Left kidney (tissue), 2 donors: ENCODE measurements around the gene PIGN. TPM values are rescaled to one million over a fixed set of nuclear protein-coding genes. Genes with fewer than 3 reads are reported as not detected.

Experiments used
- DNase-seq: peaks from one replicate; pipeline ENCODE4 v3.0.0-alpha.2; 2013
- polyA plus RNA-seq: library from polyadenylated mRNA; unstranded; fragments of 120-200 nt; gene quantifications from one replicate; pipeline ENCODE4 v1.2.1, GENCODE V29; 2013; ENCODE audit not compliant: insufficient read length

The PIGN gene
- polyA plus RNA-seq, 1 donor = 30.3 TPM

- no peak for DNase-seq
Observed at GRCh38 chr18:62119884-62120283, 67.0 kb downstream of the PIGN start.

- no peak for DNase-seq
Observed at GRCh38 chr18:62118328-62118727, 68.5 kb downstream of the PIGN start.

GRCh38 chr18:62109676-62110075, 77.2 kb downstream of the PIGN start:
- no peak for DNase-seq

- DNase-seq = no peak
Observed at GRCh38 chr18:62107881-62108280, 79.0 kb downstream of the PIGN start.

GRCh38 chr18:62106271-62106670, 80.6 kb downstream of the PIGN start:
- DNase-seq = no peak

GRCh38 chr18:62105376-62105775, 81.5 kb downstream of the PIGN start:
- DNase-seq = no peak

- DNase-seq = no peak
Observed at GRCh38 chr18:62102221-62102620, 84.6 kb downstream of the PIGN start.

- DNase-seq = no peak
Observed at GRCh38 chr18:62101321-62101721, 85.5 kb downstream of the PIGN start.

- DNase-seq = no peak
Observed at GRCh38 chr18:62098960-62099359, 87.9 kb downstream of the PIGN start.

- no peak for DNase-seq
Observed at GRCh38 chr18:62097698-62098097, 89.2 kb downstream of the PIGN start.

- DNase-seq = no peak
Observed at GRCh38 chr18:62091487-62092120, 95.3 kb downstream of the PIGN start.

- no peak for DNase-seq
Observed at GRCh38 chr18:62089174-62089573, 97.7 kb downstream of the PIGN start.

GRCh38 chr18:62088156-62088555, 98.7 kb downstream of the PIGN start:
- DNase-seq = no peak

GRCh38 chr18:62085756-62086155, 101.1 kb downstream of the PIGN start:
- DNase-seq = no peak

GRCh38 chr18:62081761-62082294, 105.0 kb downstream of the PIGN start:
- DNase-seq = no peak

- no peak for DNase-seq
Observed at GRCh38 chr18:62081248-62081647, 105.6 kb downstream of the PIGN start.

GRCh38 chr18:62080172-62080900, 106.5 kb downstream of the PIGN start:
- no peak for DNase-seq

GRCh38 chr18:62073461-62074281, 113.2 kb downstream of the PIGN start:
- no peak for DNase-seq

GRCh38 chr18:62072370-62072769, 114.5 kb downstream of the PIGN start:
- no peak for DNase-seq

GRCh38 chr18:62071071-62071470, 115.8 kb downstream of the PIGN start:
- no peak for DNase-seq

GRCh38 chr18:62070302-62070701, 116.6 kb downstream of the PIGN start:
- DNase-seq = no peak

GRCh38 chr18:62069556-62069955, 117.3 kb downstream of the PIGN start:
- DNase-seq = no peak
